ENCODE results near the gene LSM10. TPM values are rescaled to one million over a fixed set of nuclear protein-coding genes. Genes with fewer than 3 reads are reported as not detected.

Gene LSM10
- total RNA-seq, 4 donors from 2014 or later: 19.1 to 52.7 (median 49.0) TPM

GRCh38 chr1:36377791-36378492 is 19.8 kb downstream of the LSM10 start:
- H3K27ac ChIP-seq: peak overlapping the region in 1 of 3 donors; percentile 2
- H3K4me1 ChIP-seq: peaks cover 35 to 58% of the 10 kb centered on the region in 2 donors
- no peak overlapping the region for H3K4me3 ChIP-seq (replicated peaks in 1 of 3)
- no peaks in the 10 kb centered on the region for H3K9me3 ChIP-seq
- TF ChIP-seq CTCF (IDR thresholded peaks at IDR 0.05): no peak
- no peak for TF ChIP-seq POLR2A (IDR thresholded peaks at IDR 0.05)
- WGBS, 2 donors: 77 to 83% methylated on average over 4 of the region's 4 CpGs
- no peak for DNase-seq
- intact Hi-C loops (cut with DNase I): no loop called here
- H3K27me3 ChIP-seq: no peaks in the 10 kb centered on the region
- H3K36me3 ChIP-seq: no peaks in the 10 kb centered on the region

- H3K4me1 ChIP-seq: peaks cover 60 to 68% of the 10 kb centered on the region in 2 donors
- no peak overlapping the region for H3K4me3 ChIP-seq (replicated peaks in 1 of 3)
- H3K27ac ChIP-seq: peak overlapping the region; percentile 87 to 96 (median 91)
- no peaks in the 10 kb centered on the region for H3K36me3 ChIP-seq
- peak in 1 of 2 donors; percentile 47 for DNase-seq
- no peaks in the 10 kb centered on the region for H3K9me3 ChIP-seq
- WGBS, 2 donors: 67 to 86% methylated on average over 2 to 3 of the region's 3 CpGs
- TF ChIP-seq POLR2A (IDR thresholded peaks at IDR 0.05): no peak
- TF ChIP-seq CTCF (IDR thresholded peaks at IDR 0.05): no peak
- intact Hi-C loops (cut with DNase I): no loop called here
- H3K27me3 ChIP-seq: no peaks in the 10 kb centered on the region
Observed at GRCh38 chr1:36372617-36373016, 25.1 kb downstream of the LSM10 start.

GRCh38 chr1:36369061-36369861 is 28.4 kb downstream of the LSM10 start:
- Histone ChIP-seq H3K27ac (peak overlapping the region; percentile 29 to 91 (median 87)), H3K9me3 (no peaks in the 10 kb centered on the region), H3K4me1 (peaks cover 74 to 83% of the 10 kb centered on the region in 2 donors), H3K4me3 (replicated peaks in 1 of 3) (no peak overlapping the region), H3K36me3 (no peaks in the 10 kb centered on the region), H3K27me3 (no peaks in the 10 kb centered on the region)
- DNase-seq: peak; percentile 80 to 84
- WGBS, 2 donors: 52 to 71% methylated on average over 6 to 7 of the region's 7 CpGs
- TF ChIP-seq POLR2A (IDR thresholded peaks at IDR 0.05) (no peak), CTCF (IDR thresholded peaks at IDR 0.05) (peak; percentile 89 to 98 (median 92))
- intact Hi-C loops (cut with DNase I): no loop called here

GRCh38 chr1:36367798-36368197 is 29.9 kb downstream of the LSM10 start:
- intact Hi-C loops (cut with DNase I): no loop called here
- Histone ChIP-seq H3K36me3 (peaks cover 0 to under 1% of the 10 kb centered on the region in 2 donors), H3K27ac (peak overlapping the region; percentile 29 to 83 (median 46)), H3K27me3 (no peaks in the 10 kb centered on the region), H3K4me1 (peaks cover 63 to 73% of the 10 kb centered on the region in 2 donors), H3K4me3 (replicated peaks in 1 of 3) (no peak overlapping the region), H3K9me3 (no peaks in the 10 kb centered on the region)
- 29 to 40% methylated on average over 4 of the region's 4 CpGs for WGBS, 2 donors
- no peak for TF ChIP-seq POLR2A (IDR thresholded peaks at IDR 0.05)
- no peak for TF ChIP-seq CTCF (IDR thresholded peaks at IDR 0.05)
- DNase-seq: peak; percentile 78 to 81

GRCh38 chr1:36367066-36367465 is 30.6 kb downstream of the LSM10 start:
- Histone ChIP-seq H3K27ac (peak overlapping the region; percentile 27 to 83 (median 46)), H3K4me3 (replicated peaks in 1 of 3) (no peak overlapping the region), H3K36me3 (peaks cover 0 to 8% of the 10 kb centered on the region in 2 donors), H3K4me1 (peaks cover 57 to 66% of the 10 kb centered on the region in 2 donors), H3K9me3 (no peaks in the 10 kb centered on the region), H3K27me3 (no peaks in the 10 kb centered on the region)
- WGBS, 2 donors: 72 to 80% methylated on average over 4 to 5 of the region's 5 CpGs
- no peak for DNase-seq
- intact Hi-C loops (cut with DNase I): no loop called here
- TF ChIP-seq POLR2A (IDR thresholded peaks at IDR 0.05) (no peak), CTCF (IDR thresholded peaks at IDR 0.05) (no peak)
